Measurements from ENCODE around the gene METTL1. TPM values are rescaled to one million over a fixed set of nuclear protein-coding genes. Genes with fewer than 3 reads are reported as not detected.

METTL1 gene
- total RNA-seq, 2 experiments from 2014 or later, result 17.3 to 20.4 TPM

DNA sequence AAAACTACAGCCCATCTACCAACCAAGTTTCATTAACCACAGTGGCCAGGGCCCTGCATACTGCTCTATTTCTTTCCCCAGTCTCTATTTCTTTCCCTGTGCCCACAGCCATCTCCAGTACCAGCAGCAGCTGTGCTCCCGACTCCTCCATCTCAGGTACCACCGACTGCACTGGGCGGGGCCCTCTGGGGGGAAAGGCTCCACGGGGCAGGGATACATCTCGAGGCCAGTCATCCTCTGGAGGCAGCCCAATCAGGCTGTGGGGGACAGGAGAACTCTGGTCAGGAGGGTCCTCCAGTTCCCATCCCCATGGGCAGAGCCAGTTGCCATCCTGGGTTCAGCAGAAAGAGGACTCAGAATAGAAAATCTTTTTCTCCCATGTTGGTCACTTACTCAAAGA, 22.8 kb downstream of the METTL1 start:
- H3K27me3 Mint-ChIP-seq (ENCODE audit: low read depth), result no peaks in the 10 kb centered on the region
- CTCF ChIA-PET, result interaction anchor here (1.9 kb wide), 1 partner anchor 10 kb away, joined by 5 read pairs; no protein-coding TSS in a partner anchor
- H3K36me3 Mint-ChIP-seq (ENCODE audit: low read depth), result peaks cover 50% of the 10 kb centered on the region
- no peaks in the 10 kb centered on the region for H3K9me3 Mint-ChIP-seq
- intact Hi-C loops (cut with micrococcal nuclease), result no loop called here
- H3K27ac Mint-ChIP-seq, result no peak overlapping the region
- DNase-seq, result no peak
- peaks cover 55% of the 10 kb centered on the region for H3K4me1 Mint-ChIP-seq (ENCODE audit: low read depth)
- H3K4me3 Mint-ChIP-seq, result no peak overlapping the region

DNA sequence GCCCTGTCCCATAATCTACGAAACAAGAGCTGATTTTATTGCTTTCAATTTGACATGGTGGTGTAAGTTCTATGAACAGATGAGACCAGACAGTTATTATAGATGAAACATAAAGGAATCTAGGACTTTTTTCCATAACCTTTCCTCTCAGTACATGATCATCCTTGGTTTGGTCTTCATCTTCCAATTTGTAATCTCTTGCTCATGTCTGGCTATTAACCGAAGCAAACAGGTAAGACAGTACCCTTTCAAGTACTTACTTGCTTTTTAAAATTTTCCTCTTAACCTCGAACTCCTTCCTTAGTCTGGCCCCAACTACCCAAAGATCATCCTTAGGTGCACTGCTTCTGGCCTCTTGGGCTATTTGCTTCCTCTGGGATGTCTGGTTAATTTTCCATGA, 25.9 kb downstream of the METTL1 start:
- Mint-ChIP-seq H3K4me3 (peak overlapping the region; percentile 85), H3K9me3 (no peaks in the 10 kb centered on the region), H3K27ac (peak overlapping the region; percentile 94), H3K36me3 (ENCODE audit: low read depth) (peaks cover 39% of the 10 kb centered on the region), H3K27me3 (ENCODE audit: low read depth) (no peaks in the 10 kb centered on the region), H3K4me1 (ENCODE audit: low read depth) (peaks cover 42% of the 10 kb centered on the region)
- intact Hi-C loops (cut with micrococcal nuclease), result no loop called here
- CTCF ChIA-PET, result interaction anchor here (1.9 kb wide), 1 partner anchor 11 kb away, joined by 8 read pairs; no protein-coding TSS in a partner anchor
- DNase-seq, result no peak

DNA sequence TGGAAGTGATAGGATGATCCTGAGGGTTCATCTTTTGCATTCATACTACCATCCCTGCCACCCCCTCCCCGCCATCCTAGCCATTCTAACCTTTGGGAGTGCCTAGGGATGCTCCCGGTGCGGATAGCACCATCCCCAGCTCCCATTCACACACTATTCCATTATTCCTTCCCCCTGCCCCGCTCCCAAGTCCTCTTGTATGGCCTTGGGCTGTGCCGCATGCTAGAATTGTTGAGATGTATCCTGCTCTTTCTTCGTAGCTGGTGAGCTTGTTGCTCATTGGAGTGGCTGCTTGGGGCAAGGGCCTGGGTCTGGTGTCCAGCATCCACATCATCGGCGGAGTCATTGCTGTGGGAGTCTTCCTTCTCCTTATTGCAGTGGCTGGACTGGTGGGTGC, 26.4 kb downstream of the METTL1 start:
- CTCF ChIA-PET, result interaction anchor here (0.6 to 2.3 kb wide), 6 partner anchors 11 to 285 kb away, joined by 3 to 8 read pairs (median 5); partner anchors contain the start of gene OS9
- no peak for DNase-seq

DNA sequence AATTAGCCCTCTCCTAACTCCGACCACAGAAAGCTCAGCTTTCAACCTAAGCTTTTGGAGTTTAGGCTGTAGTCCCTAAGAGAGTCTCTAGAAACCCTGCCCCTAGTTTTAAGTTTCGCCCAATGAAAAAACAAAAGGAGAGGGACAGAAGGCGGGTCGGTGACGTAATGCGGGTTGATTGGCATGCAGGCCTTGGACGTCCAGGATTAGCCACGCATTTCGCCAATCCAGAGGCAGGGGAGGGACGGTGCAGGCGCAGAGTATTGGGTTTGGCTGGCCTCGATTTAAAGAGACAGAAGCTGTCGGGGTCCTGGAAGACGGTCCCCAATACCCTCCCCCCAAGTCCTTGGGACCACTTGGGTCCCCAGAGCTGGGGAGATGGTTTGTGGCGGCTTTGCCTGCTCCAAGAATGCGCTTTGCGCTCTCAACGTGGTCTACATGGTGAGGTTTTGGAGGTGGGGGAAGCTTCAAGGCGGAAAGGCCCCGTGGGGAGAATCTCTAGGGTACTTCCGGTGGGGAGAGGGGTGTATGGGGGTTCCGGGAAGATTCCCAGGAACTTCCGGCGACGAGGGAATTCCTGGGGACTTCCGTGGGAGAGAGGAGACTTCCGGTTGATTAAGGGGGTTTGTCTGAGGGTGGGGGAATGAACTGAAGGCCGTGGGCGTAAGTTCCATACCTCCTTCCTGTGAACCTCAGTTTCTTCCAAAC, 27.0 kb downstream of the METTL1 start, which contains the start of gene TSPAN31:
TSS of gene TSPAN31 (plus strand) at position 263 of the 708 bp plus-strand sequence. CDS start at position 379, 116 bp downstream.
- peak within 1 kb of the TSS; percentile 94 for H3K27ac Mint-ChIP-seq
- CTCF ChIA-PET, result interaction anchor here (0.6 to 2.3 kb wide), 7 partner anchors 12 to 285 kb away, joined by 3 to 8 read pairs (median 4); partner anchors contain the start of gene OS9
- peak within 1 kb of the TSS; percentile 85 for H3K4me3 Mint-ChIP-seq
- no peaks in the 10 kb centered on the region for H3K9me3 Mint-ChIP-seq
- intact Hi-C loops (cut with micrococcal nuclease), result loop anchor here (1.0 to 5.0 kb wide), 3 partner anchors 7 to 503 kb away; partner anchors contain the start of genes ARHGAP9 and CDK4
- H3K4me1 Mint-ChIP-seq (ENCODE audit: low read depth), result peaks cover 40% of the 10 kb centered on the region
- H3K36me3 Mint-ChIP-seq (ENCODE audit: low read depth), result peaks cover 32% of the 10 kb centered on the region
- no peaks in the 10 kb centered on the region for H3K27me3 Mint-ChIP-seq (ENCODE audit: low read depth)
- DNase-seq, result peak; percentile 99

More for the DNA sequence above, 26.4 kb downstream of the METTL1 start:
- Mint-ChIP-seq H3K4me3 (peak overlapping the region; percentile 85), H3K4me1 (ENCODE audit: low read depth) (peaks cover 42% of the 10 kb centered on the region), H3K27ac (peak overlapping the region; percentile 94), H3K36me3 (ENCODE audit: low read depth) (peaks cover 36% of the 10 kb centered on the region), H3K9me3 (no peaks in the 10 kb centered on the region), H3K27me3 (ENCODE audit: low read depth) (no peaks in the 10 kb centered on the region)
- intact Hi-C loops (cut with micrococcal nuclease), result loop anchor here (2.0 kb wide), 1 partner anchor 267 kb away; the partner anchor contains the start of gene ARHGAP9

DNA sequence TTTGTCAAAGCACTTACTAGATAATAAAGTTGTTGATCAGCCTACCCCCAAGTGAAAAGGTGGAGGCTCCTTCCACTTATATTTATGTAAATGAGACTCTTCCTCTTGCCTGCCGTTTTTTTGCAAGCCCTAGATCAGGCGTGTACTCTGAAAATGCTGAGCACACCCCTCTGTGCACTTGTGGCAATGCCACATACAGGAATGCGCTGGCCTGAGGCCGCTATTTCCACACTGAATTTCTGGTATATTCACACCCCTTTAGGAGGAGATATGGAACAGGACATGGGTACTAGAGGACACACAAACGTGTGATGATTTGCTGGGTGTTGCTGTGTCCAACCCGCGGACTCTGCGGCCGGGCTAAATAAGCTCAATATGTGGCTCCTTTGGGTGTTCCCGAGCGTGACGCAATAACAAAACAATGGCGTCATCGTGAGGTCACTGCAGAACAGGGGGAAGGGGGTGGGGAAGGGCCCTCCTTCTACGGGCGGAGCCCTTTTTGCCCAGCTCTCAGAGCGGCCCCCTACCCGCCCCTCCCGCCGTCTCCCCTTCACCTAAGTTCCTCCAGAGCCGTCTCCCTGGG, 27.6 kb downstream of the METTL1 start:
- Mint-ChIP-seq H3K27me3 (ENCODE audit: low read depth) (no peaks in the 10 kb centered on the region), H3K4me3 (peak overlapping the region; percentile 85), H3K27ac (peak overlapping the region; percentile 94), H3K9me3 (no peaks in the 10 kb centered on the region), H3K4me1 (ENCODE audit: low read depth) (peaks cover 46% of the 10 kb centered on the region), H3K36me3 (ENCODE audit: low read depth) (peaks cover 30% of the 10 kb centered on the region)
- intact Hi-C loops (cut with micrococcal nuclease), result loop anchor here (1.0 to 5.0 kb wide), 3 partner anchors 8 to 502 kb away; partner anchors contain the start of genes ARHGAP9 and CDK4
- CTCF ChIA-PET, result interaction anchor here (0.8 to 4.0 kb wide), 7 partner anchors 12 to 284 kb away, joined by 3 to 21 read pairs (median 6); partner anchors contain the start of gene OS9
- DNase-seq, result peak; percentile 91

DNA sequence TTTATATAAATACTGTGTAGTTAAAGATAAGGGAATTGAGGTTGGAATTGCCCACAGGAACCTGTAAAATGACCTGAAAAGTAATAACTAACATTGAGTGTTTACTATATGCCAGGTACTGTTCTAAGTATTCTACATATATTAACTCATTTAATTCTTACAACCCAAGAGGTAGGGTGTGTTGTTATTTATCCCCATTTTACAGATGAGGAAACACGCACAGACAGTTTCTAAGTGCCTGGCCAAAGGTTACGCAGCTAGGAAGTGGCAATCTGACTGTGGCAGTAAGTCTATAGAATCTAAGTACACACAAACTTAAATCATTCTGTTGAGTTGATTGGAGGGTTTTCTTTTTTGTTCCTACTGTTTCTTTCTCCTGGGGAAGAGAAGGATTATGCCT, 28.1 kb downstream of the METTL1 start:
- Mint-ChIP-seq H3K27me3 (ENCODE audit: low read depth) (no peaks in the 10 kb centered on the region), H3K4me1 (ENCODE audit: low read depth) (peaks cover 51% of the 10 kb centered on the region), H3K4me3 (peak overlapping the region; percentile 85), H3K27ac (peak overlapping the region; percentile 94), H3K36me3 (ENCODE audit: low read depth) (peaks cover 26% of the 10 kb centered on the region), H3K9me3 (no peaks in the 10 kb centered on the region)
- DNase-seq, result no peak
- CTCF ChIA-PET, result interaction anchor here (1.1 to 4.0 kb wide), 5 partner anchors 15 to 161 kb away, joined by 3 to 21 read pairs (median 6); partner anchors contain the start of gene OS9
- intact Hi-C loops (cut with micrococcal nuclease), result loop anchor here (1.0 to 5.0 kb wide), 3 partner anchors 9 to 501 kb away; partner anchors contain the start of genes ARHGAP9 and CDK4

DNA sequence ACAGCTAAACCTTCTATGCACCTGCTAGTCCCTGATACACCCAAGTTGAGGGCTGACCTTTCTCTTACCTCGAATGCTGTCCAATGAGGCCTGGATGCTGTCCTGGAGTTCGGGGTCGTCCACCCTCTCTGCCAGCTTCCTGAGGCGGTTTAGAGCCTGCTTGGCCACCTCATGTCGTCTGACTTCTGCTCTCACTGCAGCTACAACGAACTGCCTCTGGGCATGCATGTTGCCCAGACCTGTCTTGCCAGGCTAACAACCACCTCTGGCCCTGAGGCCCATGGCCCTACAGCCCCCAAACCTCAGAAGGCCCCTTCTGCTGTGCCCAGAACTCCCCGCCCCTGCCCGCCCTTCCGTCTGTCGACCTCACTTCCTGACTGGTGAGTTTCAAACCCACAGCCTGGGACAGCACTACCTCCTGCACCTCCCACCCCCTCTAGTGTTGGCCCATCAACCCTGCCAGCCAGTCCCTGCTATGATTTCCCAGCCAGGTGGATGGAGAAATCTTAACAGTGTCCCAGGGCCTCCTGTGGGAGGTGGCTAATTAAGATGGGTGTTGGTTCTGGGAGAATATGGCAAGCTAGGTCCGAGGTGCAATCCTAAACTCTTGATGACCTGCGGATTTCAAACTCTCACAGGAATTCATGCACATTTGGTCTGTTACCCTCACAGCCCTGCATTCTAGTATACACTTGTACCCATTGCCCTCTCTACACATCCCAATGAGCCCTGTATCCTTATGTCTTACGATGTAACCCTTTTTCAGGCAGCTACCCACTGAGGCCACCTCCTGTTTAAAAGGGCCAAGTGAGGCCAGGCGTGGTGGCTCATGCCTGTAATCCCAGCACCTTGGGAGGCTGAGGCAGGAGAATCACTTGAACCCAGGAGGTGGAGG, 29.8 kb downstream of the METTL1 start:
- H3K27ac Mint-ChIP-seq, result peak overlapping the region; percentile 97
- DNase-seq, result peak; percentile 91
- peaks cover 51% of the 10 kb centered on the region for H3K4me1 Mint-ChIP-seq (ENCODE audit: low read depth)
- CTCF ChIA-PET, result interaction anchor here (0.6 to 4.0 kb wide), 23 partner anchors 8 to 280 kb away, joined by 3 to 21 read pairs (median 4); partner anchors contain the start of genes CDK4 and OS9
- peak overlapping the region; percentile 97 for H3K4me3 Mint-ChIP-seq
- peaks cover 17% of the 10 kb centered on the region for H3K36me3 Mint-ChIP-seq (ENCODE audit: low read depth)
- H3K27me3 Mint-ChIP-seq (ENCODE audit: low read depth), result no peaks in the 10 kb centered on the region
- H3K9me3 Mint-ChIP-seq, result no peaks in the 10 kb centered on the region
- intact Hi-C loops (cut with micrococcal nuclease), result loop anchor here (1.0 to 5.0 kb wide), 8 partner anchors 13 to 500 kb away; partner anchors contain the start of genes B4GALNT1, DCTN2, GLI1 and MARCHF9

DNA sequence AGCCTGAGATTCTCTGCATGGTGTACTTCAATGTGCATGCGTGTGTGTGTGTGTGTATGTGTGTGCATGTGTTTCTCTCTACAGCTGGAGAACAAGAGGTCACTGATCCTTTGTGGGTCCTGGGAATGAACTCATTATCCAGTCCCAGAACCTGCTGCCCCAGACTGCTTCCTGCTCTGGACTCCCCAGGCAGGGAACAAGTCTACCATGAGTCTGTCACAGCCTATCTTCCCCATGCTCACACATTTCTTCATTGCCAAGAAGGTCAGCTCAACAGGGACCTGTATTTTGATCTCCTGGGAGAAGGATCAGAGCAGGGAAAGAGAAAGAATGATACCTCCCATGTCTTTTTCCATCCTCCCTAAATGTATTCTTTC, 30.5 kb downstream of the METTL1 start:
- peak overlapping the region; percentile 97 for H3K4me3 Mint-ChIP-seq
- H3K27ac Mint-ChIP-seq, result peak overlapping the region; percentile 97
- H3K9me3 Mint-ChIP-seq, result no peaks in the 10 kb centered on the region
- intact Hi-C loops (cut with micrococcal nuclease), result loop anchor here (1.0 to 5.0 kb wide), 5 partner anchors 13 to 499 kb away; partner anchors contain the start of genes B4GALNT1, GLI1, MARCHF9 and OS9
- peaks cover 15% of the 10 kb centered on the region for H3K36me3 Mint-ChIP-seq (ENCODE audit: low read depth)
- DNase-seq, result no peak
- H3K4me1 Mint-ChIP-seq (ENCODE audit: low read depth), result peaks cover 55% of the 10 kb centered on the region
- CTCF ChIA-PET, result interaction anchor here (0.6 to 4.0 kb wide), 21 partner anchors 8 to 279 kb away, joined by 3 to 21 read pairs (median 4); partner anchors contain the start of genes CDK4 and OS9
- no peaks in the 10 kb centered on the region for H3K27me3 Mint-ChIP-seq (ENCODE audit: low read depth)

DNA sequence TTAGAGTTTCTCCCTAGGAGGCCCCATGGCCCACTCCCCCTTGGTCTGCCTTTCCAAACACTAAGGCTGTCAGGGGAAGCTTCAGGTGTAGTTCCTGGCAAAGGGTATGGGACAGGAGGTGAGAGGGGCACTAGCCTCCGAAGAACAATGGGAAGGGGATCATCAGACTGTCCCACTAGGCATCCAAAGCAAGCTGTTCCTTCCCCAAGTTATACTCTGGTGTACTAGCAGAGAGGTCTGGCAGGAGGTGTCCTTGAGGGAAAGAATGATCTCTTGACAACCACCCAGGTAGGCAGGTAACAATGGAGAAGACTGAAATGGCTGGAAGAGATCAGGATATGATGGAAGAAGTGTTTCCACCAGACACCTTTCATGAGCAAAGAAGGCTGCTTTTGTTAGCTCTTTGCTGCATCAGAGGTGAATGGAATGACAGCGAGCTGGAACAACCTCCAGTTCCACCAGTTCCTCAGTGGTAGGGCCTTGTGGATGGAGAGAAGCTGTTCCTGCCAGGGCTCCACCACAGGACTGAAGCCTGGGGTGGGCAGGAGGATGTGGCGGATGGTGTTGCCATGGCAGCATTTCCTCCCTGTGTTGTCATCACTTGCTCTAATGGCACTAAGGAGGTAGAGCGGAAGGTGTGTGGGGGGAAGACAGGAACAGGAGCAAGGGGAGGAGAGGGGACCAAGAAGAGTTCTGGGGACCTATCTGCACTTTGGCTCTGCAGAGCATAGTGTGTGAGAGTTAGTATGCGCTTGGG, 31.1 kb downstream of the METTL1 start:
- Mint-ChIP-seq H3K36me3 (ENCODE audit: low read depth) (peaks cover 12% of the 10 kb centered on the region), H3K27ac (peak overlapping the region; percentile 97), H3K9me3 (no peaks in the 10 kb centered on the region), H3K27me3 (ENCODE audit: low read depth) (no peaks in the 10 kb centered on the region), H3K4me1 (ENCODE audit: low read depth) (peaks cover 52% of the 10 kb centered on the region), H3K4me3 (peak overlapping the region; percentile 97)
- intact Hi-C loops (cut with micrococcal nuclease), result loop anchor here (1.0 to 5.0 kb wide), 5 partner anchors 14 to 499 kb away; partner anchors contain the start of genes B4GALNT1, GLI1, MARCHF9 and OS9
- CTCF ChIA-PET, result interaction anchor here (0.7 to 4.0 kb wide), 13 partner anchors 9 to 279 kb away, joined by 3 to 21 read pairs (median 4); partner anchors contain the start of genes CDK4 and OS9
- peak; percentile 92 for DNase-seq

DNA sequence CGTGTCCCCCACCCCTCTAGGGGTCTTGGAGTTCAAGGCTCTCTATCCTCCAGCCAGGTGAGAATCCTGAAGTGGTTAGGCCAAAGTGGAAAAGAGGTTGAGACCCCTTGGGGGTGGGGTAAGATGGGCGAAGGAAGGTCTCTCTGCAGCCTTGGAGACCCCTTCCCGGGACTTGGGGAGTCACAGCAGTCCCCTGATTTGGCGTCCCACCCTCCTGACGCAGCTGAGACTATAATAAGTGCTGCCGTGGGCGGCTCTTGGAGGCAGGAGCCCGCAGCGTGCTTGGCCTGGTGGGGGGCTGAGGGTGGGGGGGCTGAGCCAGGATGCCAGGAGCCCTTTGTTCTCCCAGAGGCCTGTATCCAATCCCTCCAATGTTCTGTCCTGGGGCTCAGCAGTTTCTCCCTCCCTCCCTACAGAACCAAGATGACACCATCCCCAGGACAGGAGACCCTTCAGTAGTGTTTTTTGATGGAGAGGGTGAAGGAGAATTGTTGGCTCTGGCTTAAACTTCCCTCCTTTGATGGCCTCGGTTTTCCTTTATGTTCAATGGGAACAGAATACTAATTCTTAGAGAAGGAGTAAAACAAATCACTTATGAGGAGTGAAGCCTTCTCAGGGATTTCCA, 31.9 kb downstream of the METTL1 start:
- H3K27me3 Mint-ChIP-seq (ENCODE audit: low read depth), result no peaks in the 10 kb centered on the region
- peaks cover 44% of the 10 kb centered on the region for H3K4me1 Mint-ChIP-seq (ENCODE audit: low read depth)
- H3K36me3 Mint-ChIP-seq (ENCODE audit: low read depth), result peaks cover 7% of the 10 kb centered on the region
- H3K9me3 Mint-ChIP-seq, result no peaks in the 10 kb centered on the region
- H3K27ac Mint-ChIP-seq, result no peak overlapping the region
- DNase-seq, result no peak
- intact Hi-C loops (cut with micrococcal nuclease), result loop anchor here (2.0 to 5.0 kb wide), 2 partner anchors 15 to 498 kb away; partner anchors contain the start of gene MARCHF9
- no peak overlapping the region for H3K4me3 Mint-ChIP-seq
- CTCF ChIA-PET, result interaction anchor here (1.2 to 4.0 kb wide), 4 partner anchors 16 to 158 kb away, joined by 3 to 21 read pairs (median 4); no protein-coding TSS in a partner anchor
